NK-92 (cell line): Measurements from ENCODE around the gene HKDC1.
"Not testable (repeated sequence)": the region's sequence is repeated elsewhere in the genome, so short reads cannot be mapped to it uniquely, and the experiment has no call there.

Source experiments
- DNase-seq: peaks from one replicate; lab custom pipeline; 2025; ENCODE audit not compliant: unreplicated experiment; lab: John Stamatoyannopoulos, UW

The HKDC1 gene, protein sequence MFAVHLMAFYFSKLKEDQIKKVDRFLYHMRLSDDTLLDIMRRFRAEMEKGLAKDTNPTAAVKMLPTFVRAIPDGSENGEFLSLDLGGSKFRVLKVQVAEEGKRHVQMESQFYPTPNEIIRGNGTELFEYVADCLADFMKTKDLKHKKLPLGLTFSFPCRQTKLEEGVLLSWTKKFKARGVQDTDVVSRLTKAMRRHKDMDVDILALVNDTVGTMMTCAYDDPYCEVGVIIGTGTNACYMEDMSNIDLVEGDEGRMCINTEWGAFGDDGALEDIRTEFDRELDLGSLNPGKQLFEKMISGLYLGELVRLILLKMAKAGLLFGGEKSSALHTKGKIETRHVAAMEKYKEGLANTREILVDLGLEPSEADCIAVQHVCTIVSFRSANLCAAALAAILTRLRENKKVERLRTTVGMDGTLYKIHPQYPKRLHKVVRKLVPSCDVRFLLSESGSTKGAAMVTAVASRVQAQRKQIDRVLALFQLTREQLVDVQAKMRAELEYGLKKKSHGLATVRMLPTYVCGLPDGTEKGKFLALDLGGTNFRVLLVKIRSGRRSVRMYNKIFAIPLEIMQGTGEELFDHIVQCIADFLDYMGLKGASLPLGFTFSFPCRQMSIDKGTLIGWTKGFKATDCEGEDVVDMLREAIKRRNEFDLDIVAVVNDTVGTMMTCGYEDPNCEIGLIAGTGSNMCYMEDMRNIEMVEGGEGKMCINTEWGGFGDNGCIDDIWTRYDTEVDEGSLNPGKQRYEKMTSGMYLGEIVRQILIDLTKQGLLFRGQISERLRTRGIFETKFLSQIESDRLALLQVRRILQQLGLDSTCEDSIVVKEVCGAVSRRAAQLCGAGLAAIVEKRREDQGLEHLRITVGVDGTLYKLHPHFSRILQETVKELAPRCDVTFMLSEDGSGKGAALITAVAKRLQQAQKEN

DNA sequence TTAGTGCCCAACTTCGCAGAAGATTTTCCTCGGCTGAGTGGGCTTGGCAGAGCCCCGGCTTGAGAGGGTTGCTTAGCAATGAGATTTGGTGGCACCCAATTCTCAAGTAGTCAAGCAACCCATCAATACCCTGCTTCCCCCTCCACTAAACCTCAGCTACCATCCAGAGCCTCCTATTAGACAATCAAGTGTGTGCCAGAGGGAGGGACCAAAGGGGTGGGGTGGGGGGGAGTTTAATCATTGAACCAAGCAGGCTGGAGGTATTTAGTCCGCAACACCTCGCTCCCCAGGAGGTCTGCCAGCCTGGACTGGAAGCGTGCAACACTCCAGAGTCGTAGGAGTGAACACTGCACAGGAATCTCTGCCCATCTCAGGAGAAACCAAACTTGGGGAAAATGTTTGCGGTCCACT, at the start of gene HKDC1:
TSS of gene HKDC1 (plus strand) at position 292 of the 411 bp plus-strand sequence. CDS start at position 396, 104 bp downstream.
- DNase-seq: no peak

DNA sequence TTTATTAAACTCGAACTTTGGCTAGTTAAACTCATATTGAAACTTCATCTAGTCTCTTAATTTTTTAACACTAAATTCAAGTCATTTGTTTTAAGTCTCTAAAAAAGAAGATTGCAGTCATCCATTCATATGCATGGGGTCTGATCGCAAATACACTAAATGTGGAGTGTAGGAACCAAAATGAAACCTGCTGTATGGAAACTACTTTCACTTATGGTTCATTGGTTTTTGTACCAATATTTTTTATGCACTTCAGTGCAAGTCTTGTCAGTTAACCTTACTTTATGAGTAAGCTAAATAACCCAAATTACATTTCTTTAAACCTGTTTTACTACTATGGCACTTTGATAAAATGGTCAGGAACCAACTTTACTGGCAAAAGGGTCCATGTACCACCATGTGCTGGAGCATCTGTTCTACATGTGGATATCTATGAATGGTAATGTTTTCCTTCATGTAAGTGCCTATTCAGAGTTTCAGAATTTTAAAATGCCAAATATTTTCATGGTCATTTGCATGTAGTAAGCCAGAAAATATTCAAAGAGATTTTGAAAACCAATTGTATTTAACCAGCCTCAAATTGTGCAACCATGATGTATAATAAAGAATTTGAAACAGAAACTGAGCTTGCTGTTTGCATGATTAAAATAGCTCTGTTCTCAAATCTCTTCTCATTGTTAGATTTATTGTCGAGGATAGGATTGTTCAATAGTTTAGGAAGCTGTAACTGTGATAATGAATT, 47.7 kb upstream of the HKDC1 start:
- DNase-seq: no peak

DNA sequence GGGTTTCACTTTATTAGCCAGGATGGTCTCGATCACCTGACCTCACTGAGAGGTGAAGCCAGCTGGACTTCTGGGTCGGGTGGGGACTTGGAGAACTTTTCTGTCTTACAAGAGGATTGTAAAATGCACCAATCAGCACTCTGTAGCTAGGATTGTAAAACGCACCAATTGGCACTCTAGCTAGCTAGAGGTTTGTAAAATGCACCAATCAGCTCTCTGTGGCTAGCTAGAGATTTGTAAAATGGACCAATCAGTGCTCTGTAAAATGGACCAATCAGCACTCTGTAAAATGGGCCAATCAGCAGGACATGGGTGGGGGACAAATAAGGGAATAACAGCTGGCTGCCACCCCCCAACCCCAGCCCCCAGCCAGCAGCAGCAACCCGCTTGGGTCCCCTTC, 44.8 kb upstream of the HKDC1 start:
- DNase-seq: not testable (repeated sequence)

DNA sequence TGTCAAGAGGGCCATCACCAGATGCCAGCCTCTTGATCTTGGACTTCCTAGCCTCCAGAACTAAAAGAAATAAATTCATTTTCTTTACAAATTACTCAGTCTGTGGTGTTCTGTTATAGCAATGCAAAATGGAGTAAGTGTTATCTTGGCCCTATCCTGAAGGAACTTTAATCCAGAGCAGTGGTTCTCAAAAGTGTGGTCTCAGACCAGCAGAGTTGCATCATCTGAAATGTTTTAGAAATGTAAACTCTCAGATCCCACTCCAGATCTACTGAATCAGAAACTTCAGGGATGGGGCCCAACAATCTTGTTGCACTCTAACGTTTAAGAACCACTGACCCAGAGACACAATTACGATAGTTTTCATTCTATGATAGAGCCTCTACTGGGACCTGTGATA, 43.3 kb upstream of the HKDC1 start:
- DNase-seq: no peak

DNA sequence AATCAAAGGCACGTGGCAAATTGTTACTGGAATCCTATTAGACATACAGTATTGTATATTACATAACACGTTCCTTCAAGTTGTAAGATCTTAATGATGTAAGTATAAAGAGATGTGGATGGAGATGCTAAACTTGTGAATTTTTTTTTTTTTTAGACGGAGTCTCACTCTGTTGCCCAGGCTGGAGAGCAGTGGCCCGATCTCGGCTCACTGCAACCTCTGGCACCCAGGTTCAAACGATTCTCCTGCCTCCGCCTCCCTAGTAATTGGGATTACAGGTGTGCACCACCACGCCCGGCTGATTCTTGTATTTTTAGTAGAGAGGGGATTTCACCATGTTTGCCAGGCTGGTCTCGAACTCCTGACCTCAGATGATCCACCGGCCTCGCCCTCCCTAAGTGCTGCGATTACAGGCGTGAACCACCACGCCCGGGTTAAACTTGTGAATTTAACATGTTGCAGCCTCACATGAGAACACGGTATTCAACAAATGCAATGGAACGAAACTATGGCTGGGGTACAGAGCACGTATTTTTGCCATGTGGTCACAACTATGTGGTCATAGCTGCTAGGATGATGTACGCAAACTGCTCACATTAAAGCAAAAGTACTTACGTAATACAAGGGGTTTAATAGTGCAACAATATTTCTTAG, 40.9 kb upstream of the HKDC1 start:
- no peak for DNase-seq

DNA sequence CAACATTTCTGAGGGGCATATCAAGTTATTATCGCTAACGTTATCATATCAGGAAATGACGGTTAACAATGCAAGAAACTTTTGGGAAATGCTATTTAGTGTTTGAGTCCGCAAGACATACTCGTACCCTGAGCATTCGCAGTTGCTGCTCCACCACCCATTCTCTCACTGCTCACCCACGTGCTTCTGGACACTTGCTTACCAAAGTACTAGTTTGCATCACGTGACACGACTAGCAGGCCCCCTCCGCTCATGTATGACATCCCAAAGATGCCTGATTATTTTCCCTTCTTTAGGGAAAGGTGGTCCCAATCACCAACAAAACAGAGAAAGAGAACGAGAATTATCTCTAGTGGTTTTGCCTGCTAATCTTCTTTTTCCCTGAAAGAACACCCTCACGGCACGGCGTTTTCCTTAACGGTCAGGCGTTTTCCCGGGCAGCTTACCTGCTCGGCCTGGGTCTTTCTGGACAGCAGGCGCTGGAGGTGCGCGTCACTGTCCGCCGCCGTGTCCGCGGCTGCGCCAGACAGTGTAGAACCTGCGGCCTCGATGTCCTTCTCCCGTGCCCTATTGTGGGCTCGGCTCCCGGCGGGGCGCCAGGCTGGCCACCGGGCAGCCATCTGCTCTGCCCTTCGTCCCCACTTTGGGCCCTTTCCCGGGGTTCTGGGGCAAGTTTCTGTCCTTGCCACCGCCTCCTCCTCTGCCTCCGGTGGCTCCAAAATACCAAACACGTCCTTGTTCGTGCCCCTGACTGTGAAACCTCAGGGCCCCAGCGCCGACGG, 40.2 kb upstream of the HKDC1 start, which contains the start of gene SUPV3L1:
TSS of gene SUPV3L1 (plus strand) at position 492 of the 782 bp plus-strand sequence. CDS start at position 550, 58 bp downstream.
- no peak for DNase-seq

DNA sequence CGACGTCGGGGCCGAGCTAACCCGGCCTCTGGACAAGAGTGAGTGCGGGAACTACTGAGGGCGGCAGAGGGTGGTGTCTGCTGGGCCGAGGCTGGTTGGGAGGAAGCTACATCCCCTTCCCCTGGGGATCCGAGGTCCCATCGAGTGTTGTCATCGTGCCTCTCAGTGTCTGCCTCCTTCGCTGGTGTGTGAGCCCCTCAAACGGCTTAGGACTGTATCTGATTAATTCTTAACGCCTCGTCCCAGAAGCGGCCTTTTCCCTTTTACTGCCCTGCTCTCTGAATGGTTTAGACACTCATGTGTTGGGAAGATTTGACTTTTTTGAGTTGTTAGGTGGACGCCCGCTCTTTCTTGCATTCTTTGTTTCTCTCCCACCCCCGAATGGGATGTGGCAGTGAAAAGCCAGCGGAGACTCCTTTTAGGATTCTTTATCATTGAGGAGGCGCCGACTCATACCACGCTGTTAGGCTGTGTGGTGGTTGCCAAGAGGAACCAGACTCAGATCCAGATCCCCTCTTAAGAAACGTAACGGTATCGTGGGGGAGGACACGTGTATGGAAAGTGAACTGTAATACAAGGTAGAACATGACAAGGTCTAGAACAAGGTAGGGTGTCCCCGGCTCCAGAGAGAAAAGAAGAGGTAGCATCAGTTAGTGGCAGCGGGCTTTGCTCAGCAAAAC, 39.5 kb upstream of the HKDC1 start:
- DNase-seq: no peak

DNA sequence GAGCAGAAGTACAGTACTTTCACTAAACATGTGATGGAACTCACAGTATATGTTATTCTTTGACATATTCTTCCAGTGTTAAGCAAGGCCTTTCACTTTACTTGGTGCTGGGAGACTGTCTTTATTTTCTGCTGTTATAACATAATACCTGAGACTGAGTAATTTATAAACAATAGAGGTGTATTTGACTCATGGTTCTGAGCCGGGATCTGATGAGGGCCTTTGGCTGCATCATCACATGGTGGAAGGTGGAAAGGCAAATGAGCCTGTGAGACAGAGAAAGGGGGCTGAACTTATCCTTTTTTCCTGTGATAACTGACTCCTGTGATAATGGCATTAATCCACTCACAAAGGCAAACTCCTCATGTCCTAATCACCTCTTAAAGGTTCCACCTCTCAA, 38.7 kb upstream of the HKDC1 start:
- no peak for DNase-seq

DNA sequence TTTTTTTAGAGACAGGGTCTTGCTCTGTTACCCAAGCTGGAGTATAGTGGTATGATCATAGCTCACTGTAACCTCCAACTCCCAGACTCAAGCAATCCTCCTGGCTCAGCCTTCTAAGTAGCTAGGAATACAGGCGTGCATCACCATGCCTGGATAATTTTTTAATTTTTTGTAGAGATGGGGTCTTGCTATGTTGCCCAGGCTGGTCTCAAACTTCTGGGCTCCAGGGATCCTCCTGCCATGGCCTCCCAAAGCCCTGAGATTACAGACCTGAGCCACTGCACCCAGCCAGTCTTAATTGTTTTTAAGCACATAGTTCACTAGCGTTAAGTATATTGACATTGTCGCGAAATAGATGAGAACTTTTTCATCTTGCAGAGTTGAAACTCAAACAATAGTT, 38.1 kb upstream of the HKDC1 start:
- no peak for DNase-seq

DNA sequence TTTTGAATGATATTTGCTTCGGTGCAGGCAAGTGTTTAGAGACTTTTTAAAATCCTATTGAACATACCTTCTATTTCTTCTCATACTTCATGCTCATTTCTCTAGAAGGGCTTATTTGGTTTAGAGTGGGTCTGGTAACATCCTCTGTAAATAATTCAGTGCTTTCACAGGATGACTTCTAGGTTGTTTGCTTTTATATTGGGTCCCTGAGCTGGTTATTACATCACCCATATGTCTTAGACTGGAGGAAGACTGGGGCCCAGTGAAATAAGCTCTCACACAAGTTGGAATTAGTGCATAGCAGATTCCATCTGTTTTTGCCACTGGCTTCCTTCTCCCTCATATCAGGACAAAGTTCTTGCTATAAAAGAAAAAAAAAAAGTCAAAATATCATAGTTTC, 33.6 kb upstream of the HKDC1 start:
- DNase-seq: no peak

DNA sequence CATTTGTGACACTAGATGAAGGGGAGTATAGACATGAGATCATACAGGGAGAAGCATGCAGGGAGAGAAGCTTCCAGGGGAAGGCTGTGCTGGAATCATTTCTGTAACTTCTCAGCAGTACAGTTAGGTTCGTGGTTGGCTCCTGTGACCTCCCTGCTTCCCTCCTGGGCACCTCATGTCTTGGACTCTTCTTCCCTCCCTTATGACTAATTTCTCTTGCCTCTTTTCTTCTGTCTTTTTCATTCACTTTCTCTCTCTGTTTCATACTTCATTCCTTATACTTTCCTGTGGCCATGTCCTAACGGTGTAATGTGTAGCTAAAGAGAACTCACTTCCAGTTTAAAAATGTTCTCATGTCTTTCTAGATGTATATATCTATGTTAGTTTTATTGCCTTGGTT, 19.1 kb upstream of the HKDC1 start:
- DNase-seq: no peak

DNA sequence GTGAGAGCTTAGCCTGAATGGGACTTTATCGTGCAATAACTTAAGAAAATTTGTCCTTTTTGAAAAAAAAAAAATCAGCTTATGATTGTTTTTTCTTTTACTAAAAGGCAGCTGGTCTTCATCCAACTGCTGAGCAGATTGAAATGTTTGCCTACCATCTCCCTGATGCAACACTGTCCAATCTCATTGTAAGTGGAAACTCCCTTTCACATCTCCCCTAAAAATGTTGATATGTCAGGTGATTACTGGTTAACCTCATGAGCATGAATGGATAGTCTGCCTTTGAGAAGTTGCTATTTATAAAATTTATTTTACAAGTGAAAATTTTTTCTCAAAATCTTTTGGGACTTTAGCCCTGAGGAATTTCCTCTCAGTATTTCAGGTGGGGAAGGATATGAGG, 17.8 kb upstream of the HKDC1 start:
- no peak for DNase-seq

DNA sequence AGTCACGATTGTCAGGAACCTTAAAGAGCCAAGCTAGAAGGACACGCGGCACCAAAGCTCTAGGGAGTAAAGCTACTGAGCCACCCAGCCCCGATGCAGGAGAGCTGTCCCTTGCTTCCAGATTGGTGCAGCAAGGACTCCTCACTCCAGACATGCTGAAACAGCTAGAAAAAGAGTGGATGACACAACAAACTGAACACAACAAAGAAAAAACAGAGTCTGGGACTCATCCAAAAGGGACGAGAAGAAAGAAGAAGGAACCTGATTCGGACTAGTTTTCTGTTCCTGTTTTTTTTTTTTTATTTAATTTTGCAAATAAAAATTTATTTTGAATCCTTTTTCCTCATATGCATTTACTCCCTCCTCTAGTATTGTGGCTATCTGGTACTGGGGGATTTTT, 11.4 kb upstream of the HKDC1 start:
- DNase-seq: no peak

DNA sequence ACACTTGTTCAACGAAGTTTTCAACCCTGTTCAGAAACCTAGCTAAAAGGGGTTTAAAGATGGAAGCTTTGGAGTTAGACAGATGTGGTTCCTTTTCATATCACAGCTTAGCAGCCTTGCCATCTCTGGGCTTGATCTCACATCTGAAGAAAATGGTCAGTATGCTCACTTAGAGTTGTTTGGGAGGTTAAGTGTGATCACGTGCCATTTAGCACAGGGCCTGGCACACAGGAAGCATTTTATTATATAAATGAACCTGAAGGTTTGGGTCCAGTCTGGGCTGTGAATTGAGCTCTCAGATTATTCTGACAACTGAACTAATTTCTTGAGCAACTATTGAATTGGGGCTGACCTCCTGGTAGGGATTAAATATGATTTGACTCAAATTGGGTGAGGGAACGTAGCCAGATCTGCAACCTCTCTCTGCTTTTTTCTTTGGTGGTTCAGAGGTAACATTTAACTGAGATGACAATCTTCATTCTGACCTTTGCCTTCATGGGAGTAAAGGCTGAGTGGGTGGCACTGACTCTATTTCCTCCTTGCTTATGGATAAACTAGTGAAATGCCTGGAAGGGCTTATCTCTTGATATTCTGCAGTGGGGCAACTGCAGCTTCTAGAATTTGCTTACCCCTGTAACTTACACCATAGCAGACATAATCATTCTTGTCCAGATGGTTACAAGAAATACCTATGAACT, 10.2 kb upstream of the HKDC1 start:
- DNase-seq: no peak

DNA sequence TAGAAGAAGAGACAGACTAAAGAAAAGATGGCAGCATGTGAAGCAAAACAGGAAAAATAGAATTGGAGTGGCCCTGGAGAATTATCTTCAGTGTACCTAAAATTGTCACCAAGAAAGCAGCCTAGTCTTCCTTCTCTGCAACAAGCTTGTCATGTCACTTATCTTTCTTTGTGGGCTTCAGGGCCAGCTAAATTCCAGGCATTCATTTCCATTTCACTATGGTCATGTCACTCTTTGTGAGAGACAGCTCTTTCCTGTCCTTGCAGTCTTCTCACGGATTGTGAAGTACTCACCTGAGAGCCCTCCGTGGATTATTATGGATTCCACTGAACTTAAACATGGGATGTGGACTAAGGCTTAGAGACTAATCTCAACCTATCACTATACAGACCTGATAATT, 9.0 kb upstream of the HKDC1 start:
- no peak for DNase-seq

DNA sequence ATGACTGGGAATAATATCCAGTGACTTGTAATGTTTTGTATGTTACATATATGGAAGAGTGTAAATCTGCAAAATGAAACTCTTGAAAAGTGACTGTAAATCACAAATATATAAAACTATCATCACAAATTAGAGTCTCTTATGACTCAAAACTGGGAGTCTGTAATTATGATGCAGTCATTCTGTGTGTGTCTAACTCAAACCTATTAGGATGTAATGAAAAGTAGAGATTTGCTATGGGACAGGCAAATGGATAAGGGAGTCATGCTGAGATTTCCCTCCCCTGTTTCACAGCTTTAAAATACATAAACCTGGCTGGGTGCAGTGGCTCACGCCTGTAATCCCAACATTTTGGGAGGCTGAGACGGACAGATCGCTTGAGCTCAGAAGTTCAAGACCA, 8.6 kb upstream of the HKDC1 start:
- no peak for DNase-seq

DNA sequence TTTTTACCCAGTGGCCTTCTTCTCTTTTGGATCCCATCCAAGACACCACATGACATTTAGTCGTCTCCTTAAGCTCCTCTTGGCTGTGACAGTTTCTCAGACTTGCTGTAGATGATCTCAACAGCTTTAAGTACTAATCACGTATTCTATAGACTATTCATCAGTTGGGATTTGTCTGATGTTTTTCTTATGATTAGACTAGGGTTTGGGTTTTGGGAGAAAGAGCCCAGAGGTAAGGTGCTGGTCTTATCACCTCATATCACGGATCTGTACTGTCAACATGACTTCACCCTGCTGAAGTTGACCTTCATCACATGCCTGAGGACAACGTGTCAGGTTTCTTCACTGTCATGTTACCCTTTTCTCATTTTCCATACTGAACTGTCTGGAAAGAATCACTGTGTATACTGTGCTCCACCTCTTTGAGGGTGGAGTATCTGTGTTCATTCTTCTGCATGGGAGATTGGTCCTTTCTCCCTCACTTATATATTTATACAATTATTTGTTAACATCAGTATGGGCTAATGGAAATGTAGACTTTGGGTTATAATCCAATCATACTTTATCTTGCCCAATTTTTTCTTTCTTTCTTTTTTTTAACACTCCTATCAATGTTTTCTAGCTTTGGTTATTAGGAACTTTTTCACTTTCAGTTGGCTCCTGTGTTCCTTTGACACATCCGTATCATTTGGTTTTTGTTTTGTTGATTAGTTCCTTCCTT, 6.4 kb upstream of the HKDC1 start:
- DNase-seq: no peak

DNA sequence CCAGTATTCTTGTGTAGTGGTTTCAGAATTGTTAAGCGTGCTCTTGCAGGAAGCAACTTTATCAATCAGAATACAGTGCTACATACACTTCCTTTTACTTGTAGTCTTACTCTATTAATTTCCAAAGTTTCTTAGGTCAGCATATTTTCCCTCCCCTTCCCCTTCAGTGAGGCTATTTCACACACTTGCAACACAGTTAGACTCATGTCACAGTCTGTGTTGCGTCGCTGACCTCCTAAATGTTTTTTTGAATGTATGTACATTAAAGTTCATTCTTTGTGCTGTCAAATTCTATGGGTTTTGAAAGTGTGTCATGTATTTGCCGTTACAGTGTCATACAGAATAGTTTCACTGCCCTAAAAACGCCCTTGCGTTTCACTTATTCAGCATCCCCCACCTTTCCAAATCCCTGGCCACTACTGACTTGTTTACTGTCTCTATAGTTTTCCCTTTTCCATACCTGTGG, 5.4 kb upstream of the HKDC1 start:
- DNase-seq: no peak
